HCT116 (cell line): ENCODE data around the gene CCNE1. TPM values are rescaled to one million over a fixed set of nuclear protein-coding genes. Genes with fewer than 3 reads are reported as not detected.

Experiments
- ATAC-seq: fragments of 200-7000 bp; cut with Tn5 transposase; 2 replicates; pipeline ENCODE4 v1.9.1; 2020; ENCODE audit warnings: mild to moderate bottlenecking, moderate library complexity
- BruUV-seq: library from RNA; stranded (reverse); fragments of 400-500 nt; replicated peaks from 2 replicates; lab custom pipeline; 2021; lab: Mats Ljungman, UMichigan
- CTCF ChIA-PET: fragments of 300-600 bp; sonication (Branson Sonifier 250); formaldehyde crosslinking; loops from one replicate; lab custom pipeline; 2021; ENCODE audit warnings: antibody characterized with exemption; lab: Charles Lee
- POLR2A ChIA-PET: fragments of 300-600, 350-600 bp; sonication (Branson Sonifier 250); formaldehyde crosslinking; loops from one replicate; lab custom pipeline; 2021; ENCODE audit warnings: antibody characterized with exemption; lab: Charles Lee
- RAD21 ChIA-PET, 2 experiments: fragments of 300-600 bp; sonication (Branson Sonifier 250); formaldehyde crosslinking; loops; one replicate each; lab custom pipeline; 2023; ENCODE audit warnings: low total read pairs in 2 of 2; ENCODE audit not compliant: uncharacterized antibody in 2 of 2, unreplicated experiment in 2 of 2, low non-redundant PET in 1 of 2; lab: Charles Lee
- DNase-seq: peaks from one replicate; pipeline ENCODE4 v3.0.0-alpha.2; 2010; ENCODE audit warnings: low read depth, low spot score
- H2AFZ ChIP-seq: fragments of 200-600 bp; shearing (Covaris generic), sonication (generic); 2 replicates; pipeline ENCODE4 v1.6.1; 2017; ENCODE audit warnings: low read depth, mixed run types, mixed read lengths, antibody characterized with exemption, low read length; ENCODE audit not compliant: poor library complexity, severe bottlenecking
- H3K27ac ChIP-seq: 2 replicates; pipeline ENCODE4 v1.5.1; 2012; ENCODE audit warnings: low read depth, low read length
- H3K27me3 ChIP-seq: fragments of 200-600 bp; sonication (generic); 2 replicates; pipeline ENCODE4 v1.6.1; 2016; ENCODE audit warnings: mixed run types, low read length, mixed read lengths; ENCODE audit not compliant: insufficient read depth
- H3K36me3 ChIP-seq, 2 experiments: fragments of 200-500 bp in 1 of 2; fragments of 200-600 bp in 1 of 2; sonication (Bioruptor generic) in 1 of 2; sonication (generic) in 1 of 2; 2 replicates each; pipeline versions ENCODE4 v1.5.1 to v1.6.1; 2014 to 2016; ENCODE audit warnings: low read length in 2 of 2, inconsistent platforms in 1 of 2, mixed read lengths in 1 of 2, mixed run types in 1 of 2; ENCODE audit not compliant: insufficient read depth in 2 of 2, control insufficient read depth in 1 of 2
- H3K4me1 ChIP-seq, 2 experiments: fragments of 200-600 bp in 1 of 2; sonication (generic) in 1 of 2; 2 replicates each; pipeline versions ENCODE4 v1.5.1 to v1.6.1; 2012 to 2017; ENCODE audit warnings: low read length in 2 of 2, inconsistent platforms in 1 of 2, mild to moderate bottlenecking in 1 of 2, mixed read lengths in 1 of 2, mixed run types in 1 of 2, moderate library complexity in 1 of 2; ENCODE audit not compliant: insufficient read depth in 2 of 2, control insufficient read depth in 1 of 2
- H3K4me2 ChIP-seq: fragments of 200-600 bp; sonication (generic); 2 replicates; pipeline ENCODE4 v1.6.1; 2017; ENCODE audit warnings: mixed run types, low read length, mixed read lengths
- H3K4me3 ChIP-seq, 2 experiments: fragments of 200-600 bp in 1 of 2; sonication (generic) in 1 of 2; replicated peaks in 1 of 2; 2 replicates each; pipeline ENCODE4 v1.5.1; 2011 to 2016; ENCODE audit warnings: low read length in 2 of 2, control low read depth in 1 of 2, low read depth in 1 of 2, mild to moderate bottlenecking in 1 of 2, mixed read lengths in 1 of 2, mixed run types in 1 of 2
- H3K79me2 ChIP-seq: fragments of 200-600 bp; sonication (generic); 2 replicates; pipeline ENCODE4 v1.6.1; 2017; ENCODE audit warnings: mild to moderate bottlenecking, mixed run types, low read length, moderate library complexity, mixed read lengths; ENCODE audit not compliant: insufficient read depth
- H3K9ac ChIP-seq: fragments of 200-600 bp; sonication (generic); 2 replicates; pipeline ENCODE4 v1.6.1; 2016; ENCODE audit warnings: low read length, mixed read lengths
- H3K9me2 ChIP-seq: fragments of 200-600 bp; sonication (generic), shearing (Covaris generic); 2 replicates; pipeline ENCODE4 v1.6.1; 2017; ENCODE audit warnings: mixed run types, mild to moderate bottlenecking, moderate library complexity; ENCODE audit not compliant: insufficient read depth
- H3K9me3 ChIP-seq, 2 experiments: fragments of 200-500 bp in 1 of 2; fragments of 200-600 bp in 1 of 2; sonication (Bioruptor generic) in 1 of 2; sonication (generic) in 1 of 2; 2 replicates each; pipeline ENCODE4 v1.6.1; 2014 to 2017; ENCODE audit warnings: low read length in 2 of 2, mixed read lengths in 2 of 2, inconsistent platforms in 1 of 2, low read depth in 1 of 2, mild to moderate bottlenecking in 1 of 2, mixed run types in 1 of 2, moderate library complexity in 1 of 2; ENCODE audit not compliant: control insufficient read depth in 1 of 2, insufficient read depth in 1 of 2
- H4K20me1 ChIP-seq: fragments of 200-600 bp; sonication (generic), shearing (Covaris generic); 2 replicates; pipeline ENCODE4 v1.6.1; 2017; ENCODE audit warnings: mixed run types, mild to moderate bottlenecking, moderate library complexity; ENCODE audit not compliant: insufficient read depth
- ATF3 ChIP-seq: IDR thresholded peaks from 2 replicates; pipeline ENCODE4 v1.6.1; 2012
- CTCF ChIP-seq, 3 experiments: fragments of 200-600 bp in 1 of 3; sonication (generic) in 1 of 3; IDR thresholded peaks in 2 of 3; conservative IDR thresholded peaks in 1 of 3; 2 replicates each; pipeline ENCODE4 v1.5.1; 2012 to 2017; ENCODE audit warnings: low read depth in 2 of 3, low read length in 2 of 3, antibody characterized with exemption in 1 of 3, borderline replicate concordance in 1 of 3, control low read depth in 1 of 3, mild to moderate bottlenecking in 1 of 3, mixed read lengths in 1 of 3, mixed run types in 1 of 3, moderate library complexity in 1 of 3; ENCODE audit not compliant: insufficient read depth in 1 of 3
- EGR1 ChIP-seq: IDR thresholded peaks from 2 replicates; pipeline ENCODE4 v1.6.1; 2012; ENCODE audit warnings: low read depth
- ELF1 ChIP-seq: IDR thresholded peaks from 2 replicates; pipeline ENCODE4 v1.6.1; 2012; ENCODE audit warnings: low read depth, borderline replicate concordance
- EZH2phosphoT487 ChIP-seq: fragments of 200-600 bp; IDR thresholded peaks from 2 replicates; pipeline ENCODE4 v1.6.1; 2018; ENCODE audit warnings: antibody characterized with exemption, borderline replicate concordance
- JUND ChIP-seq: IDR thresholded peaks from 2 replicates; pipeline ENCODE4 v1.6.1; 2012
- MAX ChIP-seq: IDR thresholded peaks from 2 replicates; pipeline ENCODE4 v1.6.1; 2012
- POLR2A ChIP-seq: IDR thresholded peaks from 2 replicates; pipeline ENCODE4 v1.7.0; 2011; ENCODE audit warnings: borderline replicate concordance; ENCODE audit not compliant: insufficient read depth, insufficient read length; ENCODE audit errors: extremely low read depth
- POLR2AphosphoS5 ChIP-seq: IDR thresholded peaks from 2 replicates; pipeline ENCODE4 v1.6.1; 2011; ENCODE audit warnings: mild to moderate bottlenecking, low read depth, low read length, moderate library complexity
- RAD21 ChIP-seq: IDR thresholded peaks from 2 replicates; pipeline ENCODE4 v1.6.1; 2012; ENCODE audit warnings: low read depth, mild to moderate bottlenecking
- REST ChIP-seq: IDR thresholded peaks from 2 replicates; pipeline ENCODE4 v1.6.1; 2012; ENCODE audit warnings: low read depth
- SIN3A ChIP-seq: IDR thresholded peaks from 2 replicates; pipeline ENCODE4 v1.6.1; 2012; ENCODE audit warnings: low read depth
- SP1 ChIP-seq: IDR thresholded peaks from 2 replicates; pipeline ENCODE4 v1.6.1; 2012; ENCODE audit warnings: low read depth
- SRF ChIP-seq: IDR thresholded peaks from 2 replicates; pipeline ENCODE4 v1.6.1; 2012; ENCODE audit warnings: low read depth
- TCF7L2 ChIP-seq: IDR thresholded peaks from 2 replicates; pipeline ENCODE4 v1.7.0; 2011; ENCODE audit warnings: borderline replicate concordance, inconsistent platforms; ENCODE audit not compliant: insufficient read depth, insufficient read length; ENCODE audit errors: extremely low read depth
- YY1 ChIP-seq: IDR thresholded peaks from 2 replicates; pipeline ENCODE4 v1.6.1; 2011; ENCODE audit warnings: low read length, low read depth, moderate library complexity, mild to moderate bottlenecking; ENCODE audit not compliant: insufficient replicate concordance; ENCODE audit errors: extremely low read depth
- ZBTB33 ChIP-seq: IDR thresholded peaks from 2 replicates; pipeline ENCODE4 v1.6.1; 2011; ENCODE audit warnings: mild to moderate bottlenecking, low read length, moderate library complexity; ENCODE audit not compliant: insufficient replicate concordance; ENCODE audit errors: extremely low read depth
- ZFX ChIP-seq: fragments of 450-650 bp; IDR thresholded peaks from 2 replicates; pipeline ENCODE4 v1.6.1; 2017
- ZNF274 ChIP-seq: fragments of 200-500 bp; sonication (Bioruptor generic); IDR thresholded peaks from 2 replicates; pipeline ENCODE4 v1.6.1; 2014; ENCODE audit warnings: mild to moderate bottlenecking, low read depth, low read length, inconsistent platforms
- intact Hi-C: fragments of 100-400 bp; cut with micrococcal nuclease; formaldehyde crosslinking; loops from 2 replicates; pipeline ENCODE4 v1.10.0; 2022
- total RNA-seq: library from RNA; stranded (reverse); gene quantifications from one replicate; pipeline ENCODE4 v1.2.1, GENCODE V29; 2021; ENCODE audit not compliant: unreplicated experiment

CCNE1 gene
- total RNA-seq, 1 experiment from 2014 or later, result 29.3 TPM

GRCh38 chr19:29798774-29799497 lies 12.9 kb upstream of the CCNE1 start:
- intact Hi-C loops, result no loop called here
- Histone ChIP-seq H3K4me1 (no peaks in the 10 kb centered on the region), H3K9me2 (no peaks in the 10 kb centered on the region), H3K9ac (no peak overlapping the region), H3K27me3 (no peaks in the 10 kb centered on the region), H3K4me2 (no peak overlapping the region), H3K27ac (no peak overlapping the region), H3K4me3 (no peak overlapping the region), H3K79me2 (no peaks in the 10 kb centered on the region), H3K9me3 (no peaks in the 10 kb centered on the region), H3K36me3 (no peaks in the 10 kb centered on the region), H4K20me1 (no peaks in the 10 kb centered on the region), H2AFZ (no peak overlapping the region)
- POLR2A ChIA-PET, result no interaction called here
- CTCF ChIA-PET, result no interaction called here
- no TSS peak for BruUV-seq
- ATAC-seq, result no peak
- DNase-seq, result no peak
- RAD21 ChIA-PET, result no interaction called here
- TF ChIP-seq POLR2AphosphoS5, result no peak
- TF ChIP-seq REST, result no peak
- TF ChIP-seq ZFX, result no peak
- TF ChIP-seq SP1, result no peak
- TF ChIP-seq TCF7L2, result no peak
- no peak for TF ChIP-seq ATF3
- no peak for TF ChIP-seq ELF1
- no peak for TF ChIP-seq ZNF274
- no peak for TF ChIP-seq RAD21
- no peak for TF ChIP-seq YY1
- no peak for TF ChIP-seq MAX
- no peak for TF ChIP-seq POLR2A
- no peak for TF ChIP-seq EZH2phosphoT487
- no peak for TF ChIP-seq SRF
- TF ChIP-seq SIN3A, result no peak
- no peak for TF ChIP-seq CTCF (IDR thresholded peaks at IDR 0.05 in 2 of 3, conservative IDR thresholded peaks at IDR 0.05 in 1 of 3; ENCODE audit: borderline replicate concordance in 1 of 3, insufficient read depth in 1 of 3, low read depth in 2 of 3, low read length in 2 of 3)
- TF ChIP-seq EGR1, result no peak
- no peak for TF ChIP-seq ZBTB33
- no peak for TF ChIP-seq JUND
